HepG2 (cell line): Measurements from ENCODE around the gene ANKRD37. TPM values are rescaled to one million over a fixed set of nuclear protein-coding genes. Genes with fewer than 3 reads are reported as not detected.
A peak's percentile ranks its signal among the peaks of the same experiment; 100 is the strongest.

Experiments used
- ATAC-seq: fragments of 200-7000 bp; cut with Tn5 transposase; 3 replicates; pipeline ENCODE4 v1.9.1; 2020; ENCODE audit warnings: mild to moderate bottlenecking, moderate library complexity
- BruUV-seq: library from RNA; stranded (reverse); fragments of 400-500 nt; replicated peaks from 2 replicates; lab custom pipeline; 2021; lab: Mats Ljungman, UMichigan
- CTCF ChIA-PET: fragments of 300-600 bp; formaldehyde crosslinking; extraction: SDS; loops from one replicate; lab custom pipeline; 2021; ENCODE audit warnings: low total read pairs, inconsistent platforms, low intra/inter-chr PET ratio; lab: Yijun Ruan, JAX
- POLR2A ChIA-PET: fragments of 350-600 bp; sonication (Branson Sonifier 250); formaldehyde crosslinking; loops from one replicate; lab custom pipeline; 2020; ENCODE audit warnings: antibody characterized with exemption, inconsistent platforms; lab: Yijun Ruan, JAX
- DNase-seq: peaks from one replicate; pipeline ENCODE4 v3.0.0-alpha.2; 2015; ENCODE audit warnings: low spot score
- FAIRE-seq: peaks from 3 replicates; lab custom pipeline; 2011; peaks lifted over from hg19 to GRCh38; lab: Jason Lieb, UNC
- H2AFZ ChIP-seq: one replicate; pipeline ENCODE4 v1.6.1; 2011; ENCODE audit warnings: low read length, inconsistent platforms
- H3K27ac ChIP-seq: fragments of 300-600 bp; 3 replicates; pipeline ENCODE4 v1.8.0; 2011; ENCODE audit warnings: mixed run types, mild to moderate bottlenecking, mixed read lengths, low read length, inconsistent platforms; ENCODE audit not compliant: insufficient read depth; ENCODE audit errors: extremely low read length
- H3K27me3 ChIP-seq, 2 experiments: fragments of 200-600 bp in 1 of 2; 2 replicates in 1 of 2; 3 replicates in 1 of 2; pipeline versions ENCODE4 v1.6.0 to v1.8.0; 2011; ENCODE audit warnings: low read length in 2 of 2, mild to moderate bottlenecking in 2 of 2, moderate library complexity in 2 of 2, inconsistent platforms in 1 of 2; ENCODE audit not compliant: insufficient read depth in 2 of 2, control insufficient read depth in 1 of 2
- H3K36me3 ChIP-seq, 2 experiments: fragments of 200-600 bp in 1 of 2; replicated peaks in 1 of 2; 2 replicates in 1 of 2; 3 replicates in 1 of 2; pipeline versions ENCODE4 v1.5.1 to v1.8.0; 2011; ENCODE audit warnings: low read length in 2 of 2, inconsistent platforms in 1 of 2; ENCODE audit not compliant: insufficient read depth in 2 of 2, control insufficient read depth in 1 of 2
- H3K4me1 ChIP-seq: 2 replicates; pipeline ENCODE4 v1.5.1; 2012; ENCODE audit warnings: low read length, inconsistent platforms; ENCODE audit not compliant: insufficient read depth
- H3K4me2 ChIP-seq: 2 replicates; pipeline ENCODE4 v1.6.0; 2011; ENCODE audit warnings: low read depth, low read length, inconsistent platforms
- H3K4me3 ChIP-seq, 3 experiments: fragments of 200-600 bp in 1 of 3; sonication (generic), shearing (Covaris generic) in 1 of 3; replicated peaks in 1 of 3; 2 replicates each; pipeline ENCODE4 v1.5.1; 2011 to 2016; ENCODE audit warnings: low read length in 3 of 3, inconsistent platforms in 2 of 3, low read depth in 2 of 3, mild to moderate bottlenecking in 2 of 3, control low read depth in 1 of 3, mixed read lengths in 1 of 3; ENCODE audit not compliant: insufficient read depth in 1 of 3
- H3K79me2 ChIP-seq: one replicate; pipeline ENCODE4 v1.6.1; 2011; ENCODE audit warnings: low read length, inconsistent platforms; ENCODE audit not compliant: insufficient read depth
- H3K9ac ChIP-seq: 2 replicates; pipeline ENCODE4 v1.6.0; 2011; ENCODE audit warnings: mild to moderate bottlenecking, low read depth, low read length, inconsistent platforms; ENCODE audit not compliant: insufficient read depth
- H3K9me3 ChIP-seq: 2 replicates; pipeline ENCODE4 v1.5.1; 2012; ENCODE audit warnings: mild to moderate bottlenecking, low read length
- H4K20me1 ChIP-seq: 2 replicates; pipeline ENCODE4 v1.6.0; 2011; ENCODE audit warnings: inconsistent platforms, mild to moderate bottlenecking, low read length, moderate library complexity; ENCODE audit not compliant: insufficient read depth
- HDAC1 ChIP-seq: sonication (generic); formaldehyde crosslinking; IDR thresholded peaks from 2 replicates; pipeline ENCODE4 v1.5.1; 2020; ENCODE audit warnings: mild to moderate bottlenecking, missing genetic modification reagents
- IKZF1 ChIP-seq: fragments of 450-650 bp; IDR thresholded peaks from 2 replicates; pipeline ENCODE4 v1.7.1; 2016
- NFKB2 ChIP-seq: sonication (generic); formaldehyde crosslinking; IDR thresholded peaks from 2 replicates; pipeline ENCODE4 v1.4.0; 2020; ENCODE audit warnings: missing genetic modification reagents, borderline replicate concordance
- NR2F1 ChIP-seq, 2 experiments: fragments of 450-650 bp in 1 of 2; formaldehyde crosslinking in 1 of 2; IDR thresholded peaks; 2 replicates each; pipeline versions ENCODE4 v1.5.0 to v1.6.1; 2016 to 2020; ENCODE audit warnings: mild to moderate bottlenecking in 1 of 2, missing compliant biosample characterization in 1 of 2, missing genetic modification reagents in 1 of 2, moderate library complexity in 1 of 2
- RORA ChIP-seq: sonication (generic); formaldehyde crosslinking; IDR thresholded peaks from 2 replicates; pipeline ENCODE4 v1.5.0; 2020; ENCODE audit warnings: mild to moderate bottlenecking, missing genetic modification reagents, moderate library complexity
- TCF7 ChIP-seq: sonication (generic); IDR thresholded peaks from 2 replicates; pipeline ENCODE4 v1.6.1; 2016; ENCODE audit warnings: antibody characterized with exemption, low read depth
- ZBTB7B ChIP-seq: sonication (generic); formaldehyde crosslinking; IDR thresholded peaks from 2 replicates; pipeline ENCODE4 v1.4.0; 2020; ENCODE audit warnings: missing genetic modification reagents
- ZMYM4 ChIP-seq: sonication (generic); formaldehyde crosslinking; IDR thresholded peaks from 2 replicates; pipeline ENCODE4 v1.8.1; 2023; ENCODE audit warnings: mild to moderate bottlenecking, missing genetic modification reagents
- ZSCAN25 ChIP-seq: sonication (generic); formaldehyde crosslinking; IDR thresholded peaks from 2 replicates; pipeline ENCODE4 v1.8.0; 2022; ENCODE audit warnings: mild to moderate bottlenecking, missing genetic modification reagents
- WGBS: methylation state at CpG from one replicate; pipeline ENCODE4 v1.1.6; 2017; ENCODE audit warnings: low lambda C conversion rate; 5-methylcytosine and 5-hydroxymethylcytosine counted together
- in situ Hi-C: cut with HindIII; loops from 2 replicates; pipeline ENCODE4 v1.10.0; 2017; ENCODE audit warnings: low pct_unique_long_range_greater_than_20kb; ENCODE audit not compliant: extremely low pct_ligation_motif_present
- intact Hi-C: fragments of 100-400 bp; cut with micrococcal nuclease; formaldehyde crosslinking; loops from one replicate; pipeline ENCODE4 v1.10.0; 2022; ENCODE audit not compliant: unreplicated experiment
- polyA plus RNA-seq, 8 experiments: library from polyadenylated mRNA; depleted of rRNA in 3 of 8; stranded (reverse) in 7 of 8; unstranded in 1 of 8; fragments of >200 nt; fragmentation: Illumina TruSeq in 4 of 8; extraction: Trizol in 4 of 8; gene quantifications; 2 replicates each; pipeline versions ENCODE4 v1.2.1 to v1.2.3, GENCODE V29; 2011 to 2016; ENCODE audit warnings: low read depth in 4 of 8, missing spikeins in 1 of 8, mixed read lengths in 1 of 8; ENCODE audit not compliant: insufficient read depth in 1 of 8
- total RNA-seq, 5 experiments: library from RNA; depleted of rRNA; stranded (reverse); fragments of >200 nt; fragmentation: Illumina TruSeq; extraction: Trizol; gene quantifications; 2 replicates each; pipeline ENCODE4 v1.2.3, GENCODE V29; 2016; ENCODE audit warnings: low read depth in 1 of 5
- TF ChIP-seq, protein P1 (sequence below): sonication (generic); formaldehyde crosslinking; IDR thresholded peaks from 2 replicates; pipeline ENCODE4 v1.5.0; 2020; ENCODE audit warnings: missing genetic modification reagents
- TF ChIP-seq, protein P2 (sequence below): sonication (generic); formaldehyde crosslinking; IDR thresholded peaks from 2 replicates; pipeline ENCODE4 v1.4.0; 2020; ENCODE audit warnings: missing genetic modification reagents

Gene ANKRD37
- total and polyA plus RNA-seq, 2 of the 13 experiments (the other 11 are each of a cell fraction or from before 2014, with no cell fraction given), result 2.2 to 51.4 TPM

DNA sequence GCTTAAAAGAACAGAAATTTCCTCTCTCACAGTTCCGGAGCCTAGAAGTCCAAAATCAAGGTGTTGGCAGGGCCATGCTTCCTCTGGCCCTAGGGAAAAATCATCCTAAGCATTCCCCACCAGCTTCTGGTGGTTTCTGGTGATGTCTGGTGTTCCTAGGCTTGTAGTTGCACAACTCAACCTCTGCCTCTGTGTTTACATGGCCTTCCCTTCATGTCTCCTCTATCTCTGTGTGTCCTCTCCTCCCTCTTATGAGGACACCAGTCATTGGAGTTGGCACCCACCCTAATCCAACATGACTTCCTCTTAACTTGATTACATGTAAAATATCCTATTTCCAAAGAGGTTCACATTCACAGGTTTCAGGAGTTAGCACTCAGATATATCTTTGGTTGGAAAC, 16.3 kb upstream of the ANKRD37 start (continued):
- TF ChIP-seq ZSCAN25 (CRISPR knock-in tag) (no peak), TCF7 (peak; percentile 55), ZBTB7B (CRISPR knock-in tag) (no peak), IKZF1 (no peak), NFKB2 (CRISPR knock-in tag) (no peak), RORA (CRISPR knock-in tag) (no peak), ZMYM4 (CRISPR knock-in tag) (peak; percentile 69), NR2F1 (CRISPR knock-in tag; IDR thresholded peaks at IDR 0.05) (no peak)
- TF ChIP-seq, protein P1, sequence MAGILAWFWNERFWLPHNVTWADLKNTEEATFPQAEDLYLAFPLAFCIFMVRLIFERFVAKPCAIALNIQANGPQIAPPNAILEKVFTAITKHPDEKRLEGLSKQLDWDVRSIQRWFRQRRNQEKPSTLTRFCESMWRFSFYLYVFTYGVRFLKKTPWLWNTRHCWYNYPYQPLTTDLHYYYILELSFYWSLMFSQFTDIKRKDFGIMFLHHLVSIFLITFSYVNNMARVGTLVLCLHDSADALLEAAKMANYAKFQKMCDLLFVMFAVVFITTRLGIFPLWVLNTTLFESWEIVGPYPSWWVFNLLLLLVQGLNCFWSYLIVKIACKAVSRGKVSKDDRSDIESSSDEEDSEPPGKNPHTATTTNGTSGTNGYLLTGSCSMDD (CRISPR knock-in tag), result no peak

DNA sequence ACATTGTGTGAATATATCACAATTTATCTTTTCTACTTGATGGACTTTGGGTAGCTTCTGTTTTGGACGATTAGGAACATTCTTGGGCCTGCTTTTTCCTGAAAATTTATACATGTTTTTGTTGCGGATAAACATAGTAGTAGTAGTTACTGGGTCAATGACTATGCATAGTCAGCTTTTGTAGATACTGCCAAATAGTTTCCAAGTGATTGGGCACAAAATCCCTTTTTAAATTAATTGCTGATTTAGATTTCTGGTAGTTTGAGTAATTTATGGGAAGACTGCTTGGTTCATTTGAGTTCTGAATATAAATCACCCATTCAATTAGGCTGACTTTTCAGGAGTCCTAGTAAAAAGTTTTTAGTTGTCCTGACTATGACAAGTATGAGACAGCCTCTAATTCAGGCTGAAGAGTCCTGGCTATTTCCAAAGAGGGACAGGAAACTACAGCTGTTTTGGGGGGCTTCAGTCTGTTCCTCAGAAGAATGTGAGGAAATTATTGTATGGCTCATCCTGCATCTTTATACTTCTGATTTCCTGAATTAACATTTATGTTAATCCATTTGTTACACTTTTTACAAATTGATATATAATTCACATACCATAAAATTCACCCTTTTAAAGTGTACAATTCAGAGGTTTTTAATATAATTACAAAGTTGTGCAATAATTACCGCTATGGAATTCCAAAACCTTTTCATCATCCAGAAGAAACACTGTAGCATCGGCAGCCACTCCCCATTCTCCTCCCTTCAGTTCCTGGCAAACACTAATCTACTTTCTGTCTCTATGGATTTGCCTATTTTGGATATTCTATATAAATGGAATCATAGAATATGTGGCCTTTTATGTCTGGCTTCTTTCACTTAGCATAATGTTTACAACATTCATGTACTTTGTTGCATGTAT, 15.1 kb upstream of the ANKRD37 start:
- DNase-seq (peak; percentile 6), FAIRE-seq (no peak), ATAC-seq (no peak)
- Histone ChIP-seq H3K27ac (no peak overlapping the region), H3K4me3 (no peak overlapping the region), H3K4me1 (peaks cover 51% of the 10 kb centered on the region), H3K9me3 (no peaks in the 10 kb centered on the region), H3K79me2 (no peaks in the 10 kb centered on the region), H3K36me3 (0 out of 5 replicates have a peak, but pooled peaks cover 0 to 2% of the 10 kb centered on the region in 2 experiments), H3K9ac (no peak overlapping the region), H2AFZ (no peak overlapping the region), H3K27me3 (no peaks in the 10 kb centered on the region), H4K20me1 (no peaks in the 10 kb centered on the region), H3K4me2 (no peak overlapping the region)
- intact Hi-C loops (no loop called here), in situ Hi-C loops (no loop called here)
- TF ChIP-seq, protein P2, sequence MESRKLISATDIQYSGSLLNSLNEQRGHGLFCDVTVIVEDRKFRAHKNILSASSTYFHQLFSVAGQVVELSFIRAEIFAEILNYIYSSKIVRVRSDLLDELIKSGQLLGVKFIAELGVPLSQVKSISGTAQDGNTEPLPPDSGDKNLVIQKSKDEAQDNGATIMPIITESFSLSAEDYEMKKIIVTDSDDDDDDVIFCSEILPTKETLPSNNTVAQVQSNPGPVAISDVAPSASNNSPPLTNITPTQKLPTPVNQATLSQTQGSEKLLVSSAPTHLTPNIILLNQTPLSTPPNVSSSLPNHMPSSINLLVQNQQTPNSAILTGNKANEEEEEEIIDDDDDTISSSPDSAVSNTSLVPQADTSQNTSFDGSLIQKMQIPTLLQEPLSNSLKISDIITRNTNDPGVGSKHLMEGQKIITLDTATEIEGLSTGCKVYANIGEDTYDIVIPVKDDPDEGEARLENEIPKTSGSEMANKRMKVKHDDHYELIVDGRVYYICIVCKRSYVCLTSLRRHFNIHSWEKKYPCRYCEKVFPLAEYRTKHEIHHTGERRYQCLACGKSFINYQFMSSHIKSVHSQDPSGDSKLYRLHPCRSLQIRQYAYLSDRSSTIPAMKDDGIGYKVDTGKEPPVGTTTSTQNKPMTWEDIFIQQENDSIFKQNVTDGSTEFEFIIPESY (CRISPR knock-in tag), result peak; percentile 38; the same call in 1 of the 2 replicates
- no peak for TF ChIP-seq HDAC1 (CRISPR knock-in tag)
- BruUV-seq, result no TSS peak
- POLR2A ChIA-PET, result no interaction called here
- CTCF ChIA-PET, result no interaction called here
- WGBS, result 41% methylated on average over 4 of the region's 4 CpGs
